Camera-type eye (tissue), 1 donor: Measurements from ENCODE around the gene CLCN3. TPM values are rescaled to one million over a fixed set of nuclear protein-coding genes. Genes with fewer than 3 reads are reported as not detected.

Experiments used
- total RNA-seq: library from RNA; depleted of rRNA; stranded (reverse); fragments of >200 nt; gene quantifications from one replicate; pipeline ENCODE4 v1.2.3, GENCODE V29; 2014

Gene CLCN3
- 123 TPM for total RNA-seq

GRCh38 chr4:169619958-169620879 lies at the start of gene CLCN3:
TSS of gene CLCN3 (plus strand) at chr4:169620578. CDS start at chr4:169635929, 15,351 bp downstream.

GRCh38 chr4:169611991-169612870 lies 8.1 kb upstream of the CLCN3 start, which contains the start of gene NEK1:
TSS of gene NEK1 (minus strand) at chr4:169612583. CDS start at chr4:169602630, 9,953 bp downstream.

GRCh38 chr4:169757575-169758184 lies 137.3 kb downstream of the CLCN3 start, which contains the start of gene HPF1:
TSS of gene HPF1 (minus strand) at chr4:169757944. CDS start at chr4:169757877, 67 bp downstream.

Other genes with a start within 250 kb of the CLCN3 start
- gene NEK1, start 8.0 kb upstream of the CLCN3 start, total RNA-seq = 28.9 TPM
- gene HPF1, start 137.4 kb downstream of the CLCN3 start, total RNA-seq = 42.1 TPM